AG08396 (cell line): ENCODE measurements around the gene APLN.
A peak's percentile ranks its signal among the peaks of the same experiment; 100 is the strongest.

Experiments used
- DNase-seq: peaks from one replicate; pipeline ENCODE4 v3.0.0; 2012; ENCODE audit warnings: low spot score, mixed read lengths

The APLN gene

DNA sequence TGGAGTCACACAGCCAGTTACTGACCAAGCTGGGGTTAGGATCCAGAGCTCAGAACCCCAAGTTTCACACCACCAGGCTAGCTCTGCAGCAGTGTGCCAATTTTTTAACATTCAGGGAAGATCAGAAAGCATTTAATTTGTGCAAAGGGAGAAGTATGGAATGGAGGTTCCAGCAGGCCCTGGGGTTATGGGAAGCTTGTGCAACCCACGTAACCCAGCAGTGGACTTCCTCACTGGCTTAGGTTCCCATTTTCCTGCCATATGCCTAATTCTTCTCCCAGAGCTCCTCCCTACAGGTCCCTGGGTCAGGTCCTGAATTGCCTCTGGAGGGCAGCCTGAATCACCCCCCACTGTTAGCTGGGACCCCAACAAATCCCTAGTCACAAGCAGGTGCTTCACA, 14.0 kb downstream of the APLN start:
- no peak for DNase-seq

DNA sequence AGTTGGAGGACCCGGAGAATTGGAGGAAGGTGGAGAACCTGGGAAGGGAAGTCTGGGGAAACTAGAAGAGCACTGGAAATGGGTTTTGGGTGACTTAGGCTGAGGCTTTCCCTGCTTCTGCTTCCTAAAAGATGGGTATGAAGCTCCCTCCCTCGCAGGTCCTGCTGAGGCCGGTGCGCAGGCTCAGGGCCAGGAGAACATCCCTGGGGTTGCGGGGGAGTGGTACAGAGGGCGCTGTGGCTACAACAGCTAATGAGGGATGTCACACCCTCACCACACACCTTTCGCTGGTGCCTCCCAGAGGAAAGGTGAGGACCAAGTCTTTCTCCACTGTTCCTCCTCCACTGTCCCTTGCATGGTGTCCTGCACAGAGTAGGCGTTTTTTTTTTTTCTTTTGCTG, 15.8 kb downstream of the APLN start:
- no peak for DNase-seq

DNA sequence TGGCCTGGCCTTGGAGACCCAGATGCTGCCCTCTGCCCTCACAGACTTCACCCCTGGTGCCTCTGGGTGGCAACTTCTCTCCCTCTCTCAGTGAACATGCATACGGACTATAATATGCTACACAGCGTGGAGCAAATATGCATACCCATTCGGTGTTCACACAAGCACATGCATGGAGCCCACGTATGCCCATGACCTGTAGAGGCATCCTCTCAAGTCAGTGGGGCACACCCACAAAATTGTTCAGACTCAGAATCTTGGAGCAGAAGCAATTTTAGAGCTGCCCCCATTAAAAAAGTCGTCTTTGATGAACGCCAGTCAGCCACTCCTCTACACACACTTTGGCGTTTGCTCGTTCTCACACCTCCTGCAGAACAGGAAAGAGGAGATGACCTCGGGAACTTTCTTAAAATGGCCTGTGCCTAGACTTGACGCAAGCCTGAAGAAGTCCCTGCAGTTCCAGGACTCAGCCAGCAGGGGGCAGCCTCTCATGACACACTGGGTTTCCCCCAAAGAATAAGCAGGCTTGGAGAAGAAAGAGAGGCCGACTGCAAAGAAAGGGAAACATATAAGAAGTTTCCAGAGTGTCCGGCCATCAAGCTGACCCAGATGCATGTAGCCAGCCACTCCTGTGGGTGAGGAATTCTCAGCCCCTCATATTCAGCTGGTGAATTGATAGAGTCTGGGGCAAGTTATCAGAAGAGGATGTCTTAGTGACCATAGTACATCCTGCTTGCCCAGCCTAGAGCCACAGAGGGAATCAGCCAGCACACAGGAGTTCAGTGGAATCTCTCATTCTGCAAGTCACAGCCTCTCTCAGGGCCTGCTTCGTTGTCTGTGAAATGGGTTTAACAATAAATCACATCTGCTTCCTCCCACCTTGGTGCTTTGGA, 17.3 kb downstream of the APLN start:
- DNase-seq, result peak; percentile 69

GRCh38 chrX:129636175-129636681, 18.5 kb downstream of the APLN start:
- no peak for DNase-seq

- no peak for DNase-seq
These were observed 20.2 kb downstream of the APLN start for GRCh38 chrX:129634541-129634940.

DNA sequence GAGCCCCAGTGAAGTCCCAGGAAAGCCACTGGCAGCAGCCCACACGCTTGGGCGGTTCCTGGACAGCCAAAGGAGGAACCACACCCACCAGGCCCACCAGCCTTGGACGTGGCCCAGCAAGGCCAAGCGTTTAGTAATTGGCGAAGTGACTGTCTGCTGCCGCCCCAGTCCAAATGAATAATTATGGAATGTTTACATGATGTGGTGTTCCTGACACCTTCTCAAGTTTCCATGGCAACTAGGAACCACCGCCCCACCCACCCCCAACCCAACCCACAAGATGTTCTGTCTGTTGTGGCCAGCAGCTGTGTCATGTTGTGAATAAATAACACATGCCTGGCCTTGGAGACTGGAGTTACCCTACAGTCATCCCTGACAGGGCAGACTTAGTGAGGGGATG, 22.3 kb downstream of the APLN start:
- DNase-seq, result no peak

GRCh38 chrX:129631849-129632248, 22.9 kb downstream of the APLN start:
- no peak for DNase-seq

GRCh38 chrX:129629837-129630236, 24.9 kb downstream of the APLN start:
- DNase-seq, result no peak

- DNase-seq, result no peak
These were observed 28.7 kb downstream of the APLN start for GRCh38 chrX:129626026-129626425.

GRCh38 chrX:129622757-129623301, 31.9 kb downstream of the APLN start:
- DNase-seq, result no peak

- DNase-seq, result no peak
These were observed 35.8 kb downstream of the APLN start for GRCh38 chrX:129618997-129619396.

DNA sequence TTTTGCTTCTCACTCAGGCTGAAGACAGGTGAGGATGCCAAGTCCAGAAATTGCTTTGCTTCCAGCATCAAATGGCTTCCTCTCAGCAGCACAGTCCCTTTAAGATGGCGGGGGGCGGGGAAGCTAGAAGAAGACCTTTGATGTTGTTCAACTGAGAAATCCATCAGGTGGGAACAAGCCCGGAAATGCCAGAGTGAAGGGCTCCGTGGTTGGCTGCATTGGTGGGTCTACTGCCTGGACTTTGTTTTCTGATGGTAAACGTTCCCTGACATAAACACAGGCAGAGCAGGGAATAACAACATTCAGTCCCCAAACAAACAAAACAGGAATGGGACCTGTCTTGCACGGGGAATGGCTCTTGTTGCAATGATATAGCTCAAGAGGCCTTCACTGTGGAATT, 37.3 kb downstream of the APLN start:
- no peak for DNase-seq

DNA sequence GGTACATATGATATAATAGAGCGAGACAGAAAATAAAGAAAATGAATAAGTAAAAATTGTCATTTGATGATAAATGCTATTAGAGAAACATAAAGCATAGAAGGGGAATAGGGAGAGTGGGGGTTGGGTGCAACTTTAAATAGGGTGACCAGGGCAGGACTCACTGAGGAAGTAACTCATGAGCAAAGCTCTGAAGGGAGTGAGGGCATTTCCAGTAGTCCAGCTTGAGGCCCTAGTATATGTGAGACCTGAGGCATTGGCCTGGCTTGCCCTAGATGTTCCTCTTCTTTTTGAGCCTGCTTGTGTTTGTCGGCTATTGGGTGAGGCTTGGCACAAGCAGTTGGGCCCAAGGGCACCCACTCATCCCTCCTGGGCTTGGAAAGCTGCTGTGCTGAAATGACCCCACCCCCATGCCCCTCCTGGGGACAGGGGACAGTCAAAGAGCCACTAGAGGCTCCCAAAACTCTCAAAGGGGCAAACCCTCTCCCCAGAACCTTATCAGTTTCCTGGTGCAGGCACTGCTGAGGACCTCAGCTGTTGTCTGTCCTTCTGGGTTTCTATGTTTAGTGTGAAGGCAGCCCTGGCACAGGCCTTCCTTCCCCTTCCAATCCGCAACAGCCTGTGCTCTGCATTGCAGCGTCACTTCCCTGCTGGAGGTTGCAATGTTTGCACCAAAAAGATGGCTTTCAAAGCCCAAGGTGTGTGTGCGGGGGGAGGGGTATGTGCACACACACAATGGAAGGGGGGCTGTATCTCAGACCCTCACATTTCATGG, 40.1 kb downstream of the APLN start:
- DNase-seq, result no peak

DNA sequence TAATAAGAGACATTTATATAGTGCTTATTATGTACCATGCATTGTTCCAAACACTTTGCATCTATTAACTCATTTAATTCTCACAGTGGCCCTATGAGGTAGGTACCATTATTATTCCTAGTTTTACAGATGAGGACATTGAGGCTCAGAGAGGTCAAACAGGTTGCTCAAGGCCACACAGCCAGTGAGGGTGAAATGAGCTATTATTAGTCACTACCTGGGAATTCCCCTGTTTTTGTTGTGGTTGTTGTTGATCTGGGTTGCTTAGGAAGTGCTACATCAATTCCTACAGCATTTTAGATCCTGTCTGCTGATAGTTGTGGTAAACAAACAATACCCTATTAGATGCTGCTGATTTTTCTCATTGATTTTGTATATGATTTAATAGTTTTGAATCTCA, 41.2 kb downstream of the APLN start:
- DNase-seq, result no peak

- no peak for DNase-seq
These were observed 42.4 kb downstream of the APLN start for GRCh38 chrX:129612396-129612795.

DNA sequence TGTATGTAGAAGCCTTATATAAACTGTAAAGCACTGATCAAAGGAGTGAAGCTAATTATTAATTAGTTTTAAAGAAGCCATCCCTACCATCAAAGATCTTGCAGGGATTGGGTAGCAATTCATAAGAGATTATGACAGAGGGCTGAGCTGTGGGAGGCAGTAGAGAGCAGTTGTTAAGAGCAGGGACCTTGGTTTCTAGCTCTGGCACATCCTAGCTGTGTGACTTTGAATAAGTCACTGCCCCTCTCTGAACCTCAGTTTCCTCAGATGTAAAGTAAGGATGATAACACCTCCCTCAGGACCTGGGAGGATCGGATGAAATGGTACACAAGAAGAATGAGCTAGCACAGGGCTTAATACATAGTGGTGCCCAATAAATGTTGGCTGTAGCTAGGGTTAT, 45.4 kb downstream of the APLN start:
- DNase-seq, result no peak

GRCh38 chrX:129608496-129608895, 46.3 kb downstream of the APLN start:
- DNase-seq, result no peak

DNA sequence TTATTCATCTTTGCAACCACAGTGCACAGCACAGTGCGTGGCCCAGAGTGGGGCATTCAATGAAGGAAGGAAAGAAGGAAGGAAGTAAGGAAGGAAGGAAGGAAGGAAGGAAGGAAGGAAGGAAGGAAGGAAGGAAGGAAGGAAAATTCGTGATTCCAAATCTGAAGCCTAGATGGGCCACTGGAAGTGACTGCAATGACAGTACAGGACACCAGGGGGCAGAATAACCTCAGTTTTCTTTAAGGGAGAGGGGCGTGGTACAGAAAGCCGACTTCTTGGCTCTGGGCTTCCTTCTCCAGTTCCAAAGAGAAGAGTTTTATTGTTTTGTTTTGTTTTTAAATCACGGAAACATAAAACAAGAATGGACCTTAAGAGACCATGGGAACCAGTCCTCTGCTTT, 47.8 kb downstream of the APLN start:
- peak; percentile 67 for DNase-seq

- peak; percentile 26 for DNase-seq
These were observed 53.8 kb downstream of the APLN start for GRCh38 chrX:129600981-129601424.

DNA sequence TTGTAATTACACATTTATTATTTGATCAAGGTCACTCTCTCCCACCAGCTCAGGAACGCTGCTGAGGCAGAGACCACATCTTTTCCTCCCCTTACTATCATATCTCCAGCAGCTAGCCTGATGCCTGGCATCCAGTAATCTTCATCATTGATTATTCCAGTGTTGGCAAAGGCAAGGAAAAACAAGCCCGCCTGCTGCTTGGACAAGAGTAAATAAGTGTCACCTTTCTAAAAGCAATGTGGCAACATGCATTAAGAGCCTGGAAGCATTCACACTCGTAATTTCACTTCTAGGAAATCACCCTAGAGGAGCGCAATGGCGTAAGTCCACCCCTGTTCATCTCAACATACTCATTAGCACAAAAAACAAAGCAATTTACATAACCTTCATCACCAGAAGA, 54.8 kb downstream of the APLN start:
- DNase-seq, result no peak

DNA sequence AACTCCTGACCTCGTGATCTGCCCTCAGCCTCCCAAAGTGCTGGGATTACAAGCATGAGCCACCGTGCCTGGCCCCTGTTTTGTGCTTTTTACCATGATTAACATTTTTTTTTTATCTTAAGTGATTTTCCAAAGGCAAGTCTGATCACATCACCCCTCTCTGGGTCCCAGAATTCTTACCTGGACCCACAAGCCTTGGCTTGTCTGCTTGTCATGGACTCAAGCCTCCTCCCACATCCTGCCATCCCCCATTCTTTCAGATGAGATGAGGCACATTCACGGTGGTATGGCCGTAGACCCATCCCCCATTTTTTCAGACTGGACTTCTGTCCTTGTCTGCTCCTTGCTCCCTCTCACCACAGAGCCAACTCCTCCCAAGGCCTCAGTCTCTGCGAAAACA, 55.3 kb downstream of the APLN start:
- no peak for DNase-seq

- no peak for DNase-seq
These were observed 56.9 kb downstream of the APLN start for GRCh38 chrX:129597905-129598304.

DNA sequence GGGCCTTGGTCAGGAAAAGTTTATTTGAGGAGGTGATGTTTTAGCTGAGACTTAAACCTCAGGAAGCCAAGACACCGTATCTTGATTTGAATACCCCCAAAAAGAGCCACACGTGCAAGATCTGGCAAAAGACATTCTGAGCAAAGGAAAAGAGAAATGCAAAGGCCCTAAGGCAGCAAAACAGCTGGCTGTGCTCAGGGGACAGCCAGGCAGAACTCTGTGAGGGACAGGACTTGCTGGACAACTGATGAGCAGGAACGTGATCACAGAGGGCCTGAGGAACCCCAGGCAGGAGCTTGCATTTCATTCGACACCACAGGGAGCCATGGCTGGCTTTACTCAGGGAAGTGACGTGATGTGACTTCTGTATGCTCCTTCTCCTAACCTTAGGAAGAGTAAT, 58.7 kb downstream of the APLN start:
- no peak for DNase-seq
